HG03108 (cell line): Measurements from ENCODE around the gene CDC42SE1.
A peak's percentile ranks its signal among the peaks of the same experiment; 100 is the strongest.

ENCODE experiments used
- ATAC-seq: cut with Tn5 transposase; IDR thresholded peaks from one replicate; pipeline ENCODE4 v1.9.1; 2021; ENCODE audit warnings: moderate library complexity; ENCODE audit not compliant: unreplicated experiment

CDC42SE1 gene

GRCh38 chr1:151009674-151010345 lies 49.6 kb downstream of the CDC42SE1 start:
- no peak for ATAC-seq

DNA sequence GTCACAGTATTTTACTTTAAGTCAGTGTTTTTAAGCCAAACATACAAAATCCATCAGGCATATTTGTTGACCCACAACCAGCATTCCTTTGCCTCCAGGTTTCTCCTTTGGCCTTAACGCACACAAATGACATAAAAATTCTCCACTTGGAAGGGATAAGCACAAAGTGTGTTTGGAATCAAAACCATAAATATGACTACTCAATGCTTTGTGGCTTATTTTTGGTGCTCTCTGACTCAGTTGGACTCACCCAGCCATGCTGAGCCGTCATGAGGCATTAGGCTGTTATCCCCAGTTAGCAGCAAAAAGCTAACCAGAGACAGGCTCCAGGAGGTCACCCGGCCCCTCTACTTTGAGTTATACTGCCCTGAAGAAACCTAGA lies 50.2 kb downstream of the CDC42SE1 start:
- no peak for ATAC-seq

DNA sequence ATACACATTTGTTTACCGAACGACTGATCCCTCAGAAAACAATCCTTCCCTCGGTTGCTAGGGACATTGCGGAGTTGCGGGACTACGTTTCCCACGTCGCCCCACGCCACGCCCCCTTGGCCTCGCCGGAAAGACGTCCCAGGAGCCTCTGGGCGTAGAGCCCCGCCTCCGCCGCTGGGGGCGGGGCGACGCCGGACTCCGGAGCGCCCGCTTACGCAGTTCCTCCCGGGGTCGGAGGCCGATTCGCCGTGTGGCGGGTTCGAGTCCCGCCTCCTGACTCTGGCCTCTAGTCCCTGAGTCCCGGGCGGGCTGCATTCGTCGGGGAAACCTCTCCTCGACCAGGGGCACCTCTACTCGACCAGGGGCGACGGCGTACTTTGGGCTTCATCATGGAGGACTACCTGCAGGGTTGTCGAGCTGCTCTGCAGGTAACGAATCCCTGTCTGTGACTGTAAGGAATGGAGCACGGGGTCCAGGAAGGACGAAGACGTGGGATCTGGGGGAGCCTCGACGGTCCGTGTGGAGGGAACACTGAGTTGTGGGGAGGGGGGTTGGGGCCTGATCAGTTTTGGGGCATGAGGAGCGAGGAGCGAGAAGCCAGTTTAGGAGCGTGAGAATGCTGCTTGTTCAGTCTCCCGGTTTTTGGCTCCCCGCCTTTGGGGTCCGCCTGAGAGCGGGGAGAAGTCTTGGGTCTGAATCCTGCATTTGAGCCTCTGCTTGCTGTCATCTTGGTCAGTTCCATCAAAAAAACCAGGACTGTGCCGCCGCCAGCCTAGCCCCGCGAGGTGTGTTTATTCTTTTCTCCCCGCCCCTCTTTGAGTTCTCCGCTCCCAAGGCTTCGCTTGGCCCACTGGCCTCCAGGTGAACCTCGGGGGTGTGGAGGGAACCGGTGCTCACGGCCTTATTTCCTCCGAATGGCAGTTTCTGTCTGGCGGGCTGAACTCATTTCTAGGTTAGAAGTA lies 50.9 kb downstream of the CDC42SE1 start, which contains the start of gene PRUNE1:
Gene PRUNE1 (plus strand): TSS at position 206 of the 962 bp plus-strand sequence. CDS start 184 bp downstream, at position 390.
- ATAC-seq = peak; percentile 73

DNA sequence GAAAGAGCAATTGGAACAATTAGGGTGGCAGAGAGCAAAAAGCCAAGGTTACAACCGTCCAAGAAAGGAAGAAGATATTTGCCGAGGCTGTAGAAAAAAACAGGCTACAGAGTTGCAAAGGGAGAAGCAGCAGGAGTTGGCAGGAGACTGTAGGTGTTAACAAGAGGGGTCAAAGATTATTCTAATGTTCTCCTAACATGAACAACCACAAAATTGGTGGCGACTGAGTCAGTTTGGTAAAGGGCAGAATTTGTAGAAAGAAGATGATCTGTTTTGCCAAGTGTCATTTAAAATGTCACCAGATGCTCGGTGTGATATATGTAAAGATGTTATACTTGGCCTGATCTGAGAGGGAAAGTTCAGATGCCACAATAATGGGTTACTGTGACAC lies 51.6 kb downstream of the CDC42SE1 start:
- no peak for ATAC-seq

DNA sequence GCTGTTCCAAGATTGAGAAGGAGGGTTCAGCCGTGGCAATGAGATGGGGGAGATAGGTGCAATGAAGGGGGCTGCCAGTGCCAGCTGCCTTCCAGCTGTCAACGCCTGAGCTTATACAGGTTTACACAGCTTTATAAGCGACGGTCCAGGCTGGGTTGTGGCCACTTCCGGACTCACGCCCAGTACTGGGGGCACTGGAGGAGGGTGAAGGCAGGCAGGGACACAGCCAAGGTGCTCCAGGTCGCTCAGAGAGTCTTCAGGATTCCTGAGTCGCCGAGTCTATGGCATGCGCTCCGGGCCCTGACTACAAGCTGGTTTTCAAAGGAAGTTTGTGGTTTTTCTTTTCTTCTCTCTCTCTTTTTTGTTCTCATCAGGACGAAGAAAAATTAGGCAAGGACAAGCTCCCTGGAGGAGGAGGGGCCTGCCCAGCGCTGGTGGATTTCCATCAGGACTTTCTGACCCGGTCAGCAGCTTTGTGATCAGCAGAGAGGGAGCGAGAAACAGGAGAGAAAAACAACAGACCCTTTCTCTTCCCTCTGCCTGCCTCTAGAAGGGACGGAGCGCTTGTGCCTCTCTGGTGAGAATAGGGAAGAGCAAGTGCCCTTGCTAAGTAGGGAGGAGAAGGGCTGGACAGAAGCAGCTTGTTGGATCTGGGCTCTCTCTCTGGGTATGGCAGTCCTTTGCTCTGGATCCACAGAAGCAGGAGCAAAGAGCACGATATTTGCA lies 52.9 kb downstream of the CDC42SE1 start, which contains the start of gene MINDY1:
Gene MINDY1 (minus strand): TSS at position 576 of the 726 bp plus-strand sequence. CDS start 4,285 bp downstream, outside the sequence.
- peak; percentile 49 for ATAC-seq

DNA sequence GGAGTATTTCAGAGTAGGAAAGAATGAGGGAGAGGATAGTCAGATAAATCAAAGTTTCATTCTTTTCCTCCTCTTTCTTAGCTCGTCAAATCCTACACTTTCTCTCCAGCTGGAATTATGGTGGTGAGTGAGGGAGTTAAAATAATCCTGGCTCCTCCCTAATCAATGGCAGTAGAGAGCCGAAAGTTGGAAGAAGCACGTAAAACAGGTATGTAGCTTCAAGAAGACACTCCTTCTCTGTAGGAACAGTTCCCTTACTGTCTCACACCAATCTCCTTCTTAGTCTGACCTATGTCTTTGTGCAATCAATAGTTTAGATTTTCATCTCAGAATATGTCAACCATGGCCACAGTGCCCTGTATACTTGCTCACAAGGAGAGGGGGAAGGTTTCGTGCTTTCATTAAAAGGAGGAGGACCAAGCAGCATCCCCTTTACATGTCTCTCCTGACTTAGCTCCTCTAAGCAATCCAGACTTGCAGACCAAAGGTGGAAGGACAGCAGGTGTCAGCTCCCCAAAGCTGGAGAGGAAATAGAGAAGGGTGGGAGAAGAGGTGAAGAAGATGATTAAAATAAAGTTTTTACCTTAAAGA lies 53.6 kb downstream of the CDC42SE1 start:
- no peak for ATAC-seq

DNA sequence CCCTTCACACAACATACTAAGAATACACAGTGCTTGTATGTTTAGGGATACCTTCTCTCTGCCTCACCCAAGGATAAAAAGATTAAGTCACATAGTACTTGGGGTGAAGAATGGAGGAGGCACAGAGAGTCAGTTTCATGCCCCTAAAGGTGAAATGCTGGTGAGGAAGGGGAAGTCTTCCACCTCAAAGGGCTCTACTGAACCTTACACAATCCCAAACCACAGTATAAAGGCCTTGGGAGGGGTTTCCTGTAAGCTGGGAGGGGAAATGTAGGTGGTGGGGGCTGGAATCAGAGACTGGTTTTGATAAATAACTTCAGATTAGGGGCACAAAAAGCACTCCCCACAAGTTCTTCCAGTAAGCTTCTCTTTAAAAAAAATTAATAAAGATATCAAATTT lies 56.2 kb downstream of the CDC42SE1 start:
- no peak for ATAC-seq

DNA sequence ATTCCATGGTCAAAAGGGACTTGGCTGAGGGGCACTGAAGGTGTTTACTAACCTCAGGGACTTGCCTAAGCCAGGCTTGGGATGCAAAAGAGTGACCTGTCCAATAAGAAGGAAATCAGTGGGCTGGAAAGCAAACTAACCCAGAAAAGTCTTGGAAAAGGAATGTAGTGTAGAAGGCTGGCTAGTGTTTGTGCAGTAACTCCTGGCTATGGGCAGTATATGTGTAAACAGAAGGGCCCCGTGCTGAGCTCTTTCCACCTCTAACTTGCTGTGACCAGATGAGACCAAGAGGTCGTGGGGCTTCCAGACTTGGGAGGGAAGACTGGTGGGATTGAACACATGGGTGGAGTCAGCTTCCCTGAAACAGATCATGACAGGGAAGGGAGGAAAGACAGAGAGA lies 56.8 kb downstream of the CDC42SE1 start:
- no peak for ATAC-seq

DNA sequence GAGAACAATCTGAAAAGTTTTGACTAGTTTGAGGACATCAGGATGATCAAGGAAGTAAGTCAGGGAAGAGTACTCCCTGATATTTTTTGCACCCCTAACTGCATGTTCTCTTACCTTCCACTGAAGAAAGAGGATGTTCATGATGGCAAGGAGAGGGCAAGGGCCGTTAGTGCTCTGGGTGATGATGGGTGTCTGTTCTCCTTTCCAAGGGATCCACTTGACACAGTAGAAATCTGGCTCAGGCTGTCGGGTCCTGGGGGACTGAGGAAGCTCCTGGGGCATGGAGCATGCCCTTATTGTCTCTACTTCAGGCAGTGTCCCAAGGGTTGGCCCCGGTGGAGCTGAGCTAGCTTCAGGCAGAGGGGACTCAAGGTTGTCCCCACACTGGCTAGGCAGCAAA lies 57.4 kb downstream of the CDC42SE1 start:
- ATAC-seq = no peak

GRCh38 chr1:151001602-151002001 lies 57.8 kb downstream of the CDC42SE1 start:
- ATAC-seq = no peak
